GM18867 (cell line): ENCODE results near the gene HAPSTR1.
A peak's percentile ranks its signal among the peaks of the same experiment; 100 is the strongest.

ENCODE experiments used
- ATAC-seq: cut with Tn5 transposase; IDR thresholded peaks from one replicate; pipeline ENCODE4 v1.9.1; 2021; ENCODE audit warnings: mild to moderate bottlenecking, moderate library complexity; ENCODE audit not compliant: unreplicated experiment

HAPSTR1 gene

DNA sequence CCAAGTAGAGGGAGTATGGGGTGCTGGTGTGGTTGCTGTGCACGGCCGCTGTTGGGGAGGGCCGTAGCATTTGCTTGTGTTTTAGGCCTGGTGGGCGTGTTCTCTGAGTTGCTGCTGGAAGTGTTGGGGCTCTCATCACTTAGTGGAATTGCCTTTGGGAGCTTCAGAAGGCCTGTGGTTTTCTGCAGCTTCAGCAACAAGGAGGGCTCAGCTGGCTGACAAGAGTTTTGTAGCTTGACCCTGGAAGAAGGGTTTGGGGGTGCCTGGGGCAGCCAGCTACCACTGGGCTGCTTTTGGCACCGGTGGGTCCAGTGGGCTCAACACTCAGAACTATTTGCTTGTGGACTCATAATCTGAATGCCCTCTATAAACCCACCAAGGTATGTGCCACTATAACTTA lies 30.9 kb downstream of the HAPSTR1 start:
- ATAC-seq: no peak

DNA sequence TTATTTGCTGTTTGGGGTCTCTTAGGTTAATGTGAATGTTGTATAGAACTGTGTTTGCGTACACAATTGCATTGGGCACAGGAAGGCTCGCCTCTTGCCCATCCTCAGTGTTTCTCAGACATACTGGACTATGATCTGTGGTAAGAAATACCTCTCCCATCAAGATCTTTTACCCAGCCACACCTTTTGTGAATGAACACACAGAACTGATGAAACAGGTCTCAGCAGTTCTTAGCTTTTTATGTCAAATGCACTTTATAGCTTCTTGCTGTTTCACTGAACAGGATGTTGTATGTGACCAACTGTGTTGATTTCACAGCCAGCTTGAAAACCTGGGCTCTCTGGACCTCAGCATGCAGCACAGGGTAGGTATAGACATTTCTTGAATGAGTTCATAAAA lies 31.5 kb downstream of the HAPSTR1 start:
- ATAC-seq: no peak

DNA sequence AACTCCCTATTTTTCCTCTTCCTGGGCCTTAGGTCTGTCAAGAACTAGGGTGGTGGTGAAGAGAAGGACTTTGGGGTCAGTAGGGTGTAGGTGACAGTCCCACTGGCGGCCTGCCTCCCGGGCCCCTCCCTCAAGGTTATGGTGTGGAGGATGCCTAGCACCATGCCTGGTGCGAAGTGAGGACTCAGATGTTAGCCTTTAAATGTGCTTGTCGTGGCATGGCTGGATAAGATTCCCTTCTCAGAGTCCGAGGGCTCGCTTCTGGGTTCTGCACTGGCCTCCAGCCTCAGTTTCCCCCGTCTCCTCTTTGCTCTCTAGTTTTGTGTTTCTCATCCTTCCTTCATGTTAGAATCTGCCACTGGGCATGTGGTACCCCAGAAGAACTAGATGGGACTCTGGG lies 32.0 kb downstream of the HAPSTR1 start:
- no peak for ATAC-seq

DNA sequence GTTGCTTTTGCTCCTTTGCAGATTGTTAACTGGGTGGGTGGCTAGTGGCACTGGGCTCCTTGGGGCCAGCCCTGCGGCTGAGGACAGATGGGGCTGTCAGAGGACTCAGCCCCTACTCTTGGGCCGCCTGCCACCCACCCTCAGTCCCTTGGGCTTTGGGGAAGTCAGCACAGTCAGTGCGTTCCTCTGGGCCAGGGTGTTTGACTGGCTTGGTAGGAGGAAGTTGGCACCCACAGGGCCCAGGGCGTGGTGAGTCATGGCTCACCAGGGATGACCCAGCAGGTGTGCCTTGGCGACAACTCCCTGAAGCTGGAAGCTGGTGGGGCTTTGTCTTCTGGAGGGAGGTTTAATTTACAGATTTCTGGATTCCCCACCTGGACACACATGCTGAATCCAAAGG lies 32.4 kb downstream of the HAPSTR1 start:
- ATAC-seq: no peak

DNA sequence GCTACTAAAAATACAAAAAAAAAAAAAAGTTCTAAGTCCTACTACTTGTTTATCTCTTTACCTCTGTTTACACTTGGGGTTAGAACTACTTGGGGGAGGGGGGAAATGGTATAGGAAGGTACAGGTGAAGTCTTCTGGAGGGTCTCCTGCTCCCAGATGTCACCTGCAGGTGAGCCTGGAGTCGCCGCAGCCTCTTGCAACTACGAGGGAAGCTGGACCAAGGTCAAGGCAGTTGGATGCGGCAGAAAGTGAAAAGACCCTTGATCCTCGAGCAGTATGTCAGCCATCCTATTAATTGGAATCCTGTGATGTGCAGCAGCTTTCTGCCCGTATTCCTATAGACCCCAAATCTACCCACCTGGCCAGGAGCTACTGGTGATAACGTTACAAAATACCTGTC lies 33.0 kb downstream of the HAPSTR1 start:
- no peak for ATAC-seq

DNA sequence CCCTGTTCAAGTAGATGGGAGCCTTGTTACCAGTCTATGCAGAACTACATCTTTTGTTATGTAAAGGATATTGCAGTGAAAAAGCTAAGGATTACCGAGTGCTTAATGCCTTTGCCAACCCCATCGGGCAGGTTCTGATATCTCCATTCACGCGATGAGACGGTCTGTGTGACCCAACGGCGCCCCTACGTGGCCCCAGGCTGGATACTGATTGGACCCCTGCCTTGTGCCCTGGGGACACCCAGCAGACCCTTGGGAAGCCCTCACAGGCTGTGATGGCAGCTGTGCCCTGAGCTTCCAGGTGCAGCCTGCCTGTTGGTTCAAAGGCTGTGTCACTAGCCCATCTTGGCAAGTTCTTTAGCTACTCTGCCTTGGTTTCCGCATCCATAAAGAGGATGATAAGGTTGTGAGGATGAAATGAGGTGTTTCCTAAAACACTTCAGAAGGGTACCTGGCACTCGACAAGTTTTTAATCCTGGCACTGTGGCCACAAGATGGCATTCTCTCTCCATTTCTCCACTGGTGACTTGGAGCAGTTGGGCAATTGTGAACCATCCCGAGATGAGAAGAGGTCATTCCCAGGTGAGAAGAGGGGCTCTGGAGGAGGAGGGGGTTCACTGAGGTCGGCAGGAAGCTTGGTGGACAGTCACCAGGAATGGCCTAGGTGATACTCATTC lies 33.6 kb downstream of the HAPSTR1 start:
- ATAC-seq: no peak

DNA sequence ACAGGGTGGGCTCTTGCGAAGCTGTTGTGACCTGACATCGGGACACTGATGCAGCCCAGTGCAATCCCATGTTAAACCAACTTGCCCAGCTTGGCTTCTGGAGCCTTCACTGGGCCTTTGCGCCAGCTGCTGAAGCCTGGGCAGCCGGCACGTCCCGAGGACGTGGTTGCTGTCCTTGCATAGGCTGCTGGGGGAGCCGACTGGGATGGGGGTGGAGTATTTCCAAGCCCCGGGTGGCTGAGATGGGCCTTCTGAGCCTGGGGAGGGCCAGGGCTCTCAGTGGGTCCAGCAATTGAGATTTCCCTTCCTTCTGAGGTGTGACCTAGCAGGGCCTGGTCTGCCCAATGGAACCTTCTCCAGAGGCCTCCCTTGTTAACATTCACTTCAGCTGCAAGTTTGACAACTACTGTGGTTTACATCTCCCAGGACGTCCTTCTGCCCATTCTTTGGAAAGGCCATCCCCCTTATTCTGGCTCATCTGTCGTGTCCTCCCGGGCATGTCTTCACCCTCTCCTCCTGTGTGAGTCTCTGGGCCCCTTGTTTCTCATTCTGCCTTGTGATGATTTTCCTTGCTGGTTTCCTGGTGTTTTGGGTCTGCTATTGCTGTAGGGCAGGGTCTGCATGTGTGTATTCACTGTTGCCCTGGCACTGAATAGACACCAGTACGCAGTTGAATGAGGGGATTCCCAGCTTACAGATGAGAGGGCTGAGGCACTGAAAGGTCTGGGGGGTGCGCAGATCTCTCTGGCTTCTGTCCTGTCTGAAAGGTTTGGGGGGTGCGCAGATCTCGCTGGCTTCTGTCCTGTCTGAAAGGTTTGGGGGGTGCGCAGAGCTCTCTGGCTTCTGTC lies 34.4 kb downstream of the HAPSTR1 start:
- no peak for ATAC-seq

DNA sequence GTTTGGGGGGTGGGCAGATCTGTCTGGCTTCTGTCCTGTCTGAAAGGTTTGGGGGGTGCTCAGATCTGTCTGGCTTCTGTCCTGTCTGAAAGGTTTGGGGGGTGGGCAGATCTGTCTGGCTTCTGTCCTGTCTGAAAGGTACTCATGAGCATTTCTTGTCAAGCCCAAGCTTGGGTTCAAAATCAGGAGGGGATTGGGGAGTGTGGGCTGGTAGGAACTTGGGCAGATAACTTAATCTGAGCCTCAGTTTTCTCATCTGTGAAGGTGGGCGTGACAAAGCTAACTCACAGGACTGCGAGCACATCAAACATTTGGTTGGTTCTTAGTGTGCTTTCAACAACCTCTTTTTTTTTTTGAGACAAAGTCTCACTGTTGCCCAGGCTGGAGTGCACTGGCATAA lies 35.2 kb downstream of the HAPSTR1 start:
- ATAC-seq: no peak

GRCh38 chr16:9128346-9129342 lies 37.2 kb downstream of the HAPSTR1 start:
- no peak for ATAC-seq

DNA sequence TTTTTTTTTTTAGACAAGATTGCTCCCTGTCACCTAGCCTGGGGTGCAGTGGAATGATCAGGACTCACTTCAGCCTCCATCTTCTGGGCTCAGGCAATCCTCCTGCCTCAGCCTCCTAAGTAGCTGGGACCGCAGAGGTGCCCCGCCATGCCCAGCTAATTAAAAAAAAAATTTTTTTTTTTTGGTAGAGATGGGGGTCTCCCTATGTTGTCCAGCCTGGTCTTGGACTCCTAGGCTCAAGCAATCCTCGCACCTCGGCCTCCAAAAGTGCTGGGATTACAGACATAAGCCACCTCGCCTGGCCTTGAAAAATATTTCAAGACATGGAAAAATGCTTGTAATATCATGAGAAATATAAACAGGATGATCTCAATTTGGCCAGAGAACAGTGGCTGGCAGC lies 42.9 kb downstream of the HAPSTR1 start:
- no peak for ATAC-seq

DNA sequence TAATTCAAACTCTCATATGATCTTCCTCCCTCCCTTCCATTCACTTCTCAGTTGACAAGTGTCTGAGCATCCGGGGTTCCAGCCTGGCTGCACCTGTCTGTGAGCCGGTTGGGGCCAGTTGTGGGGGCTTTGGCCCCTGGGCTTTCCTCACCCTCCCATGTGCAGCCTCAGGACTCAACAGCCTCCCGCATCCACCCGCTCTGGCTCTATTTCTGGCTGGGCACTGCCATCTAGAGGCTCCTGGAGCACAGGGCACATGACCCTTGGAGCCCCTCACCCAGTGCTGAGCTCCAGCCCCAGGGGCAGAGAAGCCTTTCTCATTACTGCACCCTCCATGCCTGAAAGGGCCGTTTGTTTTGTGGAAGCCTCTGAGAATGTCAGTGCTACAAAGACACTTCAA lies 43.3 kb downstream of the HAPSTR1 start:
- ATAC-seq: peak; percentile 34

GRCh38 chr16:9135797-9136196 lies 44.4 kb downstream of the HAPSTR1 start:
- ATAC-seq: peak; percentile 59

DNA sequence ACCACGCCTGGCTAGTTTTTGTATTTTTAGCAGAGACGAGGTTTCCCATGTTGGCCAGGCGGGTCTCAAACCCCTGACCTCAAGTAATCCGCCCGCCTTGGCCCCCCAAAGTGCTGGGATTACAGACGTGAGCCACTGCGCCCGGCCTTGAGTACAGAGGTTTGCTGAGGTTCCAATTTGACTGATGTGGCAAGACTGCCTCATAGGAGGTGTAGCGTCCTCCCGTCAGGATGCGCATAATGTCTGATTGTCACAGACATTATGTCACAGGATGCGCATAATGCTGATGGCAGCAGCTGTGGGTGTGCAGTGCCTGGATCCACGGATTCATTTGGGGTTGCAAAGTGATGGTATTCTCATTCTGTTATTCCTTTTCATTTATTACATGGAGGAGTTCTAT lies 45.2 kb downstream of the HAPSTR1 start:
- ATAC-seq: no peak

DNA sequence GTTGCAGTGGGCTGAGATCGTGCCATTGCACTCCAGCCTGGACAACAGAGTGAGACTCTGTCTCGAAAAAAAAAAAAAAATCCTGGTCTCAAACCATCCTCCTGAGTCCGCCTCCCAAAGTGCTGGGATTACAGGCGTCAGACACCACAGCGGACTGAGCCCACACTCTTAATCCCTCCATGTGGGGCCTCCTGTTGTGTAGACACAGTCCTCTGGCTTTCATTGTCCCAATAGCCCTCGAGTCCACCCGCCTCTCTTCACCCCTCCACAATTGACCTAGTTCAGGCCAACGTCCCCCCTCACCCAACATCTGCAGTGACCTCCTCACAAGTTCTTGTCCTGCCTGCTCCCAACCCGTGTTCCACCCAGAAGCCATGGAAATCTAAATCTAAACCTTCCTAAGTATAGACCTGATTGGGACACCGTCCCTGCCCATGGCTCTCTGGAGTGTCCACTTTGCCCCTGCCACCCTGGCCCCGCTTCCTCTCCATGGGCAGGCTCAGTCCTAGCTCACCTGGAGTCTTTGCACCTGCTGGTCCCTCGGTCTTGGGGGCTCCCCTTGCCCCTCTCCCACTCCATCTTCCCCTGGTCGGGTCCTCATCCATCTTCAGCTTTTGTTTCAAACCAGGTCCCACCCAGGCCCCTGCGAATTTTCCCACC lies 46.7 kb downstream of the HAPSTR1 start:
- ATAC-seq: no peak

- no peak for ATAC-seq
Measured at GRCh38 chr16:9138731-9139501, 47.5 kb downstream of the HAPSTR1 start.

- peak; percentile 62 for ATAC-seq
Measured at GRCh38 chr16:9139965-9140364, 48.5 kb downstream of the HAPSTR1 start.
